G401.6 (cell line): ENCODE results near the gene SACS.
"Not testable (repeated sequence)": the region's sequence is repeated elsewhere in the genome, so short reads cannot be mapped to it uniquely, and the experiment has no call there.

ENCODE experiments used
- FAIRE-seq: peaks from 2 replicates; lab custom pipeline; 2012; peaks lifted over from hg19 to GRCh38; lab: Jason Lieb, UNC

SACS gene

GRCh38 chr13:23401156-23401555 lies 32.3 kb downstream of the SACS start:
- FAIRE-seq: not testable (repeated sequence)

GRCh38 chr13:23399347-23399746 lies 34.2 kb downstream of the SACS start:
- no peak for FAIRE-seq

GRCh38 chr13:23394821-23395220 lies 38.7 kb downstream of the SACS start:
- FAIRE-seq: no peak

GRCh38 chr13:23392925-23393645 lies 40.4 kb downstream of the SACS start:
- no peak for FAIRE-seq

GRCh38 chr13:23392313-23392712 lies 41.2 kb downstream of the SACS start:
- no peak for FAIRE-seq

- no peak for FAIRE-seq
Measured at GRCh38 chr13:23391752-23392151, 41.8 kb downstream of the SACS start.

- FAIRE-seq: no peak
Measured at GRCh38 chr13:23386533-23386932, 47.0 kb downstream of the SACS start.

GRCh38 chr13:23385931-23386330 lies 47.6 kb downstream of the SACS start:
- FAIRE-seq: no peak

GRCh38 chr13:23384111-23384510 lies 49.4 kb downstream of the SACS start:
- no peak for FAIRE-seq

- FAIRE-seq: no peak
Measured at GRCh38 chr13:23383151-23383550, 50.4 kb downstream of the SACS start.

- FAIRE-seq: no peak
Measured at GRCh38 chr13:23381866-23382265, 51.6 kb downstream of the SACS start.

GRCh38 chr13:23380534-23380933 lies 53.0 kb downstream of the SACS start:
- no peak for FAIRE-seq

GRCh38 chr13:23377983-23378632 lies 55.4 kb downstream of the SACS start:
- FAIRE-seq: no peak

- FAIRE-seq: no peak
Measured at GRCh38 chr13:23377579-23377978, 55.9 kb downstream of the SACS start.

GRCh38 chr13:23375001-23375971 lies 58.2 kb downstream of the SACS start:
- no peak for FAIRE-seq

- FAIRE-seq: no peak
Measured at GRCh38 chr13:23372264-23372906, 61.1 kb downstream of the SACS start.

GRCh38 chr13:23367907-23368306 lies 65.6 kb downstream of the SACS start:
- FAIRE-seq: no peak

- FAIRE-seq: no peak
Measured at GRCh38 chr13:23365652-23366051, 67.8 kb downstream of the SACS start.

- FAIRE-seq: no peak
Measured at GRCh38 chr13:23359882-23360281, 73.6 kb downstream of the SACS start.

- no peak for FAIRE-seq
Measured at GRCh38 chr13:23357349-23357748, 76.2 kb downstream of the SACS start.

- no peak for FAIRE-seq
Measured at GRCh38 chr13:23356368-23356767, 77.1 kb downstream of the SACS start.

- no peak for FAIRE-seq
Measured at GRCh38 chr13:23354520-23354919, 79.0 kb downstream of the SACS start.
